Measurements from ENCODE around the gene UBE2E3.

DNA sequence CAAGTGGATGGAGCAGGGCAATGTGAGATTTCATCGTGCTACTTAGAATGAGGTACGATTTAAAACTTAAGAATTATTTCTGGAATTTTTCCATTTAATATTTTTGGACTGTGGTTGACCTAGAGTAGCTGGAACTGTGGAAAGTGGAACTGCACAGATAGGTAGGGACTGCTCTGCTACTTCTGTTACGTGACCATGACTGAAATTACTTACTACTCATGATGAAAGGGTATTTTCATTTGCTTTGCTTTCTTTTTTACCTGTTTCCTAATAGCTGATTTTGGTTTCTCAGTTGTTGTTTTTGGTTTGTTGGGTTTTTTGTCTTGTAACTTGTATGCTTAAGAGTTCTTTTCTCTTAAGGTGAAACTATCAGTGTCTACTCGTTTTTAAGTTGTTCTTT is 11.4 kb downstream of the UBE2E3 start:
- no peak for TF ChIP-seq GTF2F1 (IDR thresholded peaks at IDR 0.05; ENCODE audit: low read length)
- no peak for TF ChIP-seq TCF7L2 (IDR thresholded peaks at IDR 0.05; ENCODE audit: low read depth, low read length)
- no peak for TF ChIP-seq ELF1 (CRISPR knock-in tag; IDR thresholded peaks at IDR 0.05)
- no peak for TF ChIP-seq ATF7-NPFF (CRISPR knock-in tag; IDR thresholded peaks at IDR 0.05; ENCODE audit: low read depth)
- TF ChIP-seq EED (CRISPR knock-in tag; IDR thresholded peaks at IDR 0.05): no peak
- TF ChIP-seq, protein P1, sequence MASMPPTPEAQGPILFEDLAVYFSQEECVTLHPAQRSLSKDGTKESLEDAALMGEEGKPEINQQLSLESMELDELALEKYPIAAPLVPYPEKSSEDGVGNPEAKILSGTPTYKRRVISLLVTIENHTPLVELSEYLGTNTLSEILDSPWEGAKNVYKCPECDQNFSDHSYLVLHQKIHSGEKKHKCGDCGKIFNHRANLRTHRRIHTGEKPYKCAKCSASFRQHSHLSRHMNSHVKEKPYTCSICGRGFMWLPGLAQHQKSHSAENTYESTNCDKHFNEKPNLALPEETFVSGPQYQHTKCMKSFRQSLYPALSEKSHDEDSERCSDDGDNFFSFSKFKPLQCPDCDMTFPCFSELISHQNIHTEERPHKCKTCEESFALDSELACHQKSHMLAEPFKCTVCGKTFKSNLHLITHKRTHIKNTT (CRISPR knock-in tag; IDR thresholded peaks at IDR 0.05): no peak
- TF ChIP-seq POLR2A (IDR thresholded peaks at IDR 0.05; ENCODE audit: insufficient read depth in 1 of 2, low read depth in 2 of 2, low read length in 2 of 2): no peak
- TF ChIP-seq POLR2AphosphoS5 (IDR thresholded peaks at IDR 0.05; ENCODE audit: low read depth, low read length): no peak
- TF ChIP-seq, protein P2, sequence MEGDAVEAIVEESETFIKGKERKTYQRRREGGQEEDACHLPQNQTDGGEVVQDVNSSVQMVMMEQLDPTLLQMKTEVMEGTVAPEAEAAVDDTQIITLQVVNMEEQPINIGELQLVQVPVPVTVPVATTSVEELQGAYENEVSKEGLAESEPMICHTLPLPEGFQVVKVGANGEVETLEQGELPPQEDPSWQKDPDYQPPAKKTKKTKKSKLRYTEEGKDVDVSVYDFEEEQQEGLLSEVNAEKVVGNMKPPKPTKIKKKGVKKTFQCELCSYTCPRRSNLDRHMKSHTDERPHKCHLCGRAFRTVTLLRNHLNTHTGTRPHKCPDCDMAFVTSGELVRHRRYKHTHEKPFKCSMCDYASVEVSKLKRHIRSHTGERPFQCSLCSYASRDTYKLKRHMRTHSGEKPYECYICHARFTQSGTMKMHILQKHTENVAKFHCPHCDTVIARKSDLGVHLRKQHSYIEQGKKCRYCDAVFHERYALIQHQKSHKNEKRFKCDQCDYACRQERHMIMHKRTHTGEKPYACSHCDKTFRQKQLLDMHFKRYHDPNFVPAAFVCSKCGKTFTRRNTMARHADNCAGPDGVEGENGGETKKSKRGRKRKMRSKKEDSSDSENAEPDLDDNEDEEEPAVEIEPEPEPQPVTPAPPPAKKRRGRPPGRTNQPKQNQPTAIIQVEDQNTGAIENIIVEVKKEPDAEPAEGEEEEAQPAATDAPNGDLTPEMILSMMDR (CRISPR knock-in tag; IDR thresholded peaks at IDR 0.05): no peak
- TF ChIP-seq ATF1 (CRISPR knock-in tag; IDR thresholded peaks at IDR 0.05): no peak
- TF ChIP-seq, protein P3, sequence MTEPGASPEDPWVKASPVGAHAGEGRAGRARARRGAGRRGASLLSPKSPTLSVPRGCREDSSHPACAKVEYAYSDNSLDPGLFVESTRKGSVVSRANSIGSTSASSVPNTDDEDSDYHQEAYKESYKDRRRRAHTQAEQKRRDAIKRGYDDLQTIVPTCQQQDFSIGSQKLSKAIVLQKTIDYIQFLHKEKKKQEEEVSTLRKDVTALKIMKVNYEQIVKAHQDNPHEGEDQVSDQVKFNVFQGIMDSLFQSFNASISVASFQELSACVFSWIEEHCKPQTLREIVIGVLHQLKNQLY (CRISPR knock-in tag; IDR thresholded peaks at IDR 0.05): no peak
- no peak for TF ChIP-seq REXO4 (CRISPR knock-in tag; IDR thresholded peaks at IDR 0.05; ENCODE audit: borderline replicate concordance)
